Measurements from ENCODE around the gene GPR3.

DNA sequence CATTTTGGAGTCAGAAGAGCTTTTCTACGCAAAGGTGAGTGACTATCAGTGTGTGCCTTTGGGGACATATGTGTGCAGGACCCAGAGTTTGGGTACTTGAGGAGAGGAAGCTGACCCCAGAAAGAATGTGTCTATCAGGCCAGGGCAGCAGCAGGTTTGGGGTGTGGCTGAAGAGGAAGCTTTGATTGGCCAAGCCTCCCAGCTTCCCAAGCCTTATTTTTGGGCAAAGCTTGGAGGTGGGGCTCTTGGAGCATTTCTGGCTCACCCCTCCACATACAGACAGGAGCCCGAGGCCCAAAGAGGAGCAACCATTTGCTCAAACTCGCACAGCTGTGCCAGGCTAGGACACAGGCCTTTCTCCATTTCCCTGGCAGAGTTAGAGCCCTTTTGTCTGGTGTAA is 4.7 kb downstream of the GPR3 start:
- TF ChIP-seq POLR2A (IDR thresholded peaks at IDR 0.05; ENCODE audit: low read length), result no peak
- no peak for TF ChIP-seq GATA1 (IDR thresholded peaks at IDR 0.05; ENCODE audit: low read depth, low read length)
